ENCODE data around the gene IFITM5.

Gene IFITM5

GRCh38 chr11:257766-258493 is 41.4 kb downstream of the IFITM5 start:
- DNase-seq = no peak

- no peak for DNase-seq
Observed at GRCh38 chr11:256952-257737, 42.2 kb downstream of the IFITM5 start.

DNA sequence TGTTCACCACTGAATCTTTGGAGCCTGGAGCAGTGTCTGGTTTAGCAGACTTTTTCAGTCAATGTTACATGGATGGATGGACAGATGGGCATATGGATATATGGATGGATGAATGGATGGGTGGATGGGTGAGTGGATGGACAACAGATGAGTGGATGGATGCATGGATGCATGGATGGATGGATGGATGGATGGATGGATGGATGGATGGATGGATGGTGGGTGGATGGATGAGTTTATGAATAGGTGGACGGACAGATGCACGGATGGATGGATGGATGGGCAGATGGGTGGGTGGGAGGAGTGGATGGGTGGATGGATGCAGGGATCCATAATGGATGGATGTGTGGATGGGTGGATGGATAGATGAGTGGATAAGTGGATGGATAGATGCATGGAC is 43.5 kb downstream of the IFITM5 start:
- no peak for DNase-seq

DNA sequence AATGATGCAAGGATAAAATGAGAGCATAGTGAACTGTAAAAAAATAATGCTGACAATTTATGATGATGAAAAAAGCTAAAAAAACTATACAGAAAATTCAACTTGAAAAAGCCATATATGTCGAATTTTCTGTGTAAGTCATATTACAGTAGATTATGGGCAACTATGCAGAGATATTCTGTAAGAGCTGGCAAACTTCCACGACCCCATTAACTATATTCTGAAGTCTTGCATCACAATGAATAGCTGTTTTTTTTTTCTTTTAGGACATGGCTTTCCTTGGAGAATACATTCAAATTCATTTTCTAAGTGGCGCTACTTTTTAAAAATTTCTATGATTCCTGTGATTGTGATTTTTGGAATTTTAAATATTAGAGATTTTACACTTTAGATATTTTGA is 44.1 kb downstream of the IFITM5 start:
- no peak for DNase-seq

- DNase-seq = no peak
Observed at GRCh38 chr11:253886-254270, 45.4 kb downstream of the IFITM5 start.

DNA sequence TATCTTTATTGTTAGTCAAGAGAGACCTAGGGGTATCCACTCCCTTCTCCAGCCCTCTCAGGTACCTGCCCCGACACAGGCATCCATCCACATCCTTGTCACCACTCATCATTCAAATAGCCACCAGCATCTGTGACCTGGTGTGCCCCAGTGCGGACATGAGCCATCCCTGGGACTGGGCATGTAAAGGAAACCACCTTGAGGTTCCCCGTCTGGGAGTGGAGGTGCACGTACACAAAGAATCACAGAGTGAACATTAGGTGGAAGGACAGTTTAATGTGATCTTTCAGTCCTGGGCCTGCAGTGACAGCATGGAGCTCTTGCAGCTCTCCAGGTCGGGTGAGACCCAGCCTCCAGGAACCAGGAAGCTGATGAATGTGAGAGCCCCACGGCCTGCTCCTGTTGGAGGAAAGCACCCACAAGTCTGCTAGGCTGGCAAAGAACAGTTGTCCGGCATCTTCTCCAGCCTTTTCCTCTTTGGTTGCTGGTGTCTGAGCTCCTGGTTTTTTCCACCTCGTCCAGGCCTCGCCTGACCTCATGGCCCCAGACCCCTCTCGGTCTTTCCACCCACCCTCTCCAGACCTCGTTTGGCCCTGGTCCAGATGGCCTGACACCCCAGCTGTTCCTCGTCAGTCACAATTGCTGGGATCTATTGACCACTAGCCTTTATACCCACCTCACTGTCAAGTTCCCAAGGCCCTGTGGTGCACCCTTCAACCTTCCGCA is 46.0 kb downstream of the IFITM5 start:
- no peak for DNase-seq

- DNase-seq = no peak
Observed at GRCh38 chr11:252666-253065, 46.7 kb downstream of the IFITM5 start.

DNA sequence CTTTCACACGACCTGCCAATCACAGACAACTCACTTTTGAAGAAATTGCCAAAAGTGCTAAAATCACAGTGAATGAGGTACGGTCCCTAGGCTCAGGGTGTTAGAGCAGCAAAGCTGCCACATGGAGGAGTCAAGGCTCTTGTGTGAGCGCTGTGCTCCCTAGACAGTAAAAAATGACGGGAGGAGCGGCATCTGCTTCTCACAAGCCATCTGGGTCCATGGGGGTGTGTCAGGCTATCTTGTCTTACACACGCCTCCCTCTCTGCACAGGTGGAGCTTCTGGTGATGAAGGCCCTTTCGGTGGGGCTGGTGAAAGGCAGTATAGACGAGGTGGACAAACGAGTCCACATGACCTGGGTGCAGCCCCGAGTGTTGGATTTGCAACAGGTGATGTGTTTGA is 47.8 kb downstream of the IFITM5 start:
- no peak for DNase-seq

DNA sequence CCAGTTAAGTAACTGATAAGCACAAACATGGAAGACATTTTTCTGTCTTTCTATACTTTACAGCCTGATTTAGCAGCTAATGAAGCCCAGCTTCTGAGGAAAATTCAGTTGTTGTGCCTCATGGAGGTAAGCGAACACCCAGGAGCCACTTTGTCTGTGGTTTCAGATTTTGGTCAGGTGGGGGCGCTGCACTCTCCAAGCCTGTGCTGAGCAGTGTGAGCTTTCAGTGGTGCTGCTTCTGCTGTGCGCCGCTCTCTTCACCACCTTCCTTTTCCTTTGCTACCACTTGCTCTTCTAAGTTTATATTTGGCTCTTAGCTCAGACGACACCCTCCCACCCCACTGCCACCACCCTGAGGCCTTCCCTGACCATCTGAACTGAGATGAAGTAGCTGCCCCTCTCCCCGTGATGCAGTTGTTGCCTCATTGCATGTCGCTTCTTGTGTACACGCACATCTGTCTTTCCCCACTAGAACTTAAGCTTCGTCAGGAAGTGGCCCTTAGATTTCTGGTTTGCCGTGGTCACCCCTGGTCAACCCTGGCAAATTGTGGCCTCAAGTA is 48.5 kb downstream of the IFITM5 start:
- DNase-seq = peak; percentile 77

- DNase-seq = no peak
Observed at GRCh38 chr11:250274-250673, 49.1 kb downstream of the IFITM5 start.

GRCh38 chr11:249062-249461 is 50.3 kb downstream of the IFITM5 start:
- DNase-seq = no peak

Data from activated CD4-positive, alpha-beta T cell treated with anti-CD3 and anti-CD28 coated beads, Interleukin-2, Interleukin-6, amounts not matched to agents 100 ng/mL and 50 ng/mL, durations not matched to agents 16 hours and 8 hours (primary cell).